Astrocyte of the cerebellum (primary cell): ENCODE measurements around the gene ARRB1.
A peak's percentile ranks its signal among the peaks of the same experiment; 100 is the strongest.

Experiments used
- DNase-seq: peaks from one replicate; pipeline ENCODE4 v3.0.0-alpha.2; 2011; ENCODE audit warnings: low read depth
- H3K4me3 ChIP-seq: 2 replicates; pipeline ENCODE4 v1.5.1; 2011; ENCODE audit warnings: mild to moderate bottlenecking, low read depth, low read length, moderate library complexity
- CTCF ChIP-seq: IDR thresholded peaks from 2 replicates; pipeline ENCODE4 v1.5.1; 2012; ENCODE audit warnings: low read length, low read depth, moderate library complexity, mild to moderate bottlenecking; ENCODE audit errors: missing control alignments
- in situ Hi-C: cut with HindIII; loops from 2 replicates; pipeline ENCODE4 v1.10.0; 2017; ENCODE audit warnings: low sequenced_read_pairs

The ARRB1 gene

GRCh38 chr11:75281469-75282095, 69.9 kb downstream of the ARRB1 start:
- in situ Hi-C loops: no loop called here
- H3K4me3 ChIP-seq: no peak overlapping the region
- TF ChIP-seq CTCF: no peak
- DNase-seq: no peak

- in situ Hi-C loops: no loop called here
- no peak overlapping the region for H3K4me3 ChIP-seq
- TF ChIP-seq CTCF: no peak
- no peak for DNase-seq
Measured at GRCh38 chr11:75280770-75281468, 70.5 kb downstream of the ARRB1 start.

GRCh38 chr11:75280227-75280701, 71.2 kb downstream of the ARRB1 start:
- in situ Hi-C loops: no loop called here
- peak; percentile 23 for DNase-seq
- no peak overlapping the region for H3K4me3 ChIP-seq
- peak; percentile 98 for TF ChIP-seq CTCF

GRCh38 chr11:75279273-75279672, 72.2 kb downstream of the ARRB1 start:
- no peak for DNase-seq
- TF ChIP-seq CTCF: no peak
- in situ Hi-C loops: loop anchor here (5.0 kb wide), 1 partner anchor 83 kb away; no protein-coding TSS in a partner anchor

GRCh38 chr11:75277991-75278790, 73.3 kb downstream of the ARRB1 start:
- no peak overlapping the region for H3K4me3 ChIP-seq
- no peak for TF ChIP-seq CTCF
- in situ Hi-C loops: loop anchor here (5.0 kb wide), 1 partner anchor 84 kb away; no protein-coding TSS in a partner anchor
- no peak for DNase-seq

More at GRCh38 chr11:75279273-75279672, 72.2 kb downstream of the ARRB1 start:
- H3K4me3 ChIP-seq: no peak overlapping the region

- H3K4me3 ChIP-seq: no peak overlapping the region
- in situ Hi-C loops: loop anchor here (5.0 kb wide), 1 partner anchor 85 kb away; no protein-coding TSS in a partner anchor
- no peak for DNase-seq
- TF ChIP-seq CTCF: no peak
Measured at GRCh38 chr11:75277211-75277805, 74.2 kb downstream of the ARRB1 start.
